GM12865 (cell line): ENCODE data around the gene TSC22D4.

ENCODE experiments used
- DNase-seq: peaks from one replicate; pipeline ENCODE4 v3.0.0; 2010; ENCODE audit warnings: low read depth
- H3K4me3 ChIP-seq: 2 replicates; pipeline ENCODE4 v1.5.1; 2011; ENCODE audit warnings: mild to moderate bottlenecking, low read depth, low read length, control low read depth
- TF ChIP-seq, protein P1 (sequence below): IDR thresholded peaks from 2 replicates; pipeline ENCODE4 v1.5.1; 2011; ENCODE audit warnings: low read length, control low read depth, low read depth, inconsistent platforms; ENCODE audit not compliant: insufficient read depth; ENCODE audit errors: missing control alignments

Gene TSC22D4

DNA sequence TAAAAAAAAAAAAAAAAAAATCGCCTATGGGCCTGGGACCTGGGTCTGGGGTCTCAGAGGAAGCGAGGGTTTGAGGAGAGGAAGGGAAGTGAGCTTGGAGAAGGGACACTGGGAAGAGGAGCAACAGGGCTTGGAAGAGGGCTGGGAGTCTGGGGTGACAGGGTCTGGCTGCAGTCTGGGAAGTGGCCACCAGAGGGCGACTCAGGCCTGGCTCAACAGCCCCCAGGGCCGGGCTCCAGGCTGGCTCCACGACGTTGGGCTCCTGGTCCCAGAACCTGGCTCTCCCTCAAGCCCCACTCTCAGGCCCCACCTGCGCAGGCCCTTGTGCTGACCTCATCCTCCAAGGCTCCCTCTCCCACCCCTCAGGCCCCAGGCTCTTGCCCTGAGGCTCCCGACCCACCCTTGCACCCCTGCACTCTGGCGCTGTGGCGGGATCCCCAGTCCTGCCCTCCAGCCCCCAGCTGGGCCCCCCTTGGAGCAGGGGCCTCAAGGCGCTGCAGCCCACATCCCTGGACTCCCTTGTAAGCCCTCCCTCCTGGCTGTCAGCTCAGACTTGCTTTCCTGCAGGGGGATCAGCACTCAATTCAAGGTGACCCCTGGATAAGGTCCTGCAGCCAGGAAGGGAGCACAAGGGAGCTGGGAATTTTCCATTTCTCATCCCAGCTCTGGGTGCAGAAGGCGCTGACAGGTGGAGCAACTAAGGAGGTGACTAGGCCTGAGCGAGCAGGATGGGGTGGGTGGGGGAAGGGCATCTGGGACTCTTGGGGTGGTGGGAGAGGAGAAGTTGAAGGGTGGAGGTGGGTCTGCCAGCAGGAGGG, 9.6 kb downstream of the TSC22D4 start:
- DNase-seq, result peak; percentile 83
- H3K4me3 ChIP-seq, result no peak overlapping the region
- TF ChIP-seq, protein P1, sequence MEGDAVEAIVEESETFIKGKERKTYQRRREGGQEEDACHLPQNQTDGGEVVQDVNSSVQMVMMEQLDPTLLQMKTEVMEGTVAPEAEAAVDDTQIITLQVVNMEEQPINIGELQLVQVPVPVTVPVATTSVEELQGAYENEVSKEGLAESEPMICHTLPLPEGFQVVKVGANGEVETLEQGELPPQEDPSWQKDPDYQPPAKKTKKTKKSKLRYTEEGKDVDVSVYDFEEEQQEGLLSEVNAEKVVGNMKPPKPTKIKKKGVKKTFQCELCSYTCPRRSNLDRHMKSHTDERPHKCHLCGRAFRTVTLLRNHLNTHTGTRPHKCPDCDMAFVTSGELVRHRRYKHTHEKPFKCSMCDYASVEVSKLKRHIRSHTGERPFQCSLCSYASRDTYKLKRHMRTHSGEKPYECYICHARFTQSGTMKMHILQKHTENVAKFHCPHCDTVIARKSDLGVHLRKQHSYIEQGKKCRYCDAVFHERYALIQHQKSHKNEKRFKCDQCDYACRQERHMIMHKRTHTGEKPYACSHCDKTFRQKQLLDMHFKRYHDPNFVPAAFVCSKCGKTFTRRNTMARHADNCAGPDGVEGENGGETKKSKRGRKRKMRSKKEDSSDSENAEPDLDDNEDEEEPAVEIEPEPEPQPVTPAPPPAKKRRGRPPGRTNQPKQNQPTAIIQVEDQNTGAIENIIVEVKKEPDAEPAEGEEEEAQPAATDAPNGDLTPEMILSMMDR, result peak; percentile 97

DNA sequence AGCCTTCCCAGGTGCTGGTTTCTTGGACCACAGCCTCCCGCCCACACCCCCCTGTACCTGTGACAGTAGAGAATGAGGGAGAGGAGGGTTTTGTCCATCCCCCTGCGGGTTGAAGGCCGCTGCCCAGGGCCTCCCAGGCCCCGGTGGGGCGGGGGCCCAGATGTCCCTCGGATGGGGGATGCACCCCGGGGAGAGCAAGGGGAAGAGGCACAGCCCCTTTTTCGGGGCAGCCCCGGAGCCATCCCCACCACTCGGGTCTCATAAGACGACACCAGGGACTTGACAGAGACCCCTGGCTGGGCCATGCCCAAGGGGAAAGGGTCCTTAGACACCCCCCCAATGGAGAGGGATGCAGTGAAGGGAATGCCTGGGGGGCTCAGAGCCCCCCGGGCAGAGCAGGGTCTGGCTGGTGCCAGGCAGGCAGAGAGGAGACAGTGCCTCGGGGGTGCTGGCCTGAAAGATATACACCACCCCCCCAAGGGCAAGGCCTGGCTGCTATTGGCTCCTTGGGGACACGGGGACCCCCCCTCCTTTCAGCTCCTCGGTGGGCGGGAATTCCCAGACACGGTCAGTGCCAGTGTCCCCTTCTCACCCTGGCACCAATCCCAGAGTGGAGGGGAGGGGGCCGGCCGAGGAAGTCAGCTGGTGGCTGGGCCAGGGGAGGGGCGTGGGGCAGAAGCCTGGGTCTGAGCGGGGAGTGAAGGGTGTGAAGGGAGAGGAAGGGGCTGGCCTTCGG, 11.2 kb downstream of the TSC22D4 start:
- TF ChIP-seq, protein P1, result no peak
- no peak overlapping the region for H3K4me3 ChIP-seq
- no peak for DNase-seq

DNA sequence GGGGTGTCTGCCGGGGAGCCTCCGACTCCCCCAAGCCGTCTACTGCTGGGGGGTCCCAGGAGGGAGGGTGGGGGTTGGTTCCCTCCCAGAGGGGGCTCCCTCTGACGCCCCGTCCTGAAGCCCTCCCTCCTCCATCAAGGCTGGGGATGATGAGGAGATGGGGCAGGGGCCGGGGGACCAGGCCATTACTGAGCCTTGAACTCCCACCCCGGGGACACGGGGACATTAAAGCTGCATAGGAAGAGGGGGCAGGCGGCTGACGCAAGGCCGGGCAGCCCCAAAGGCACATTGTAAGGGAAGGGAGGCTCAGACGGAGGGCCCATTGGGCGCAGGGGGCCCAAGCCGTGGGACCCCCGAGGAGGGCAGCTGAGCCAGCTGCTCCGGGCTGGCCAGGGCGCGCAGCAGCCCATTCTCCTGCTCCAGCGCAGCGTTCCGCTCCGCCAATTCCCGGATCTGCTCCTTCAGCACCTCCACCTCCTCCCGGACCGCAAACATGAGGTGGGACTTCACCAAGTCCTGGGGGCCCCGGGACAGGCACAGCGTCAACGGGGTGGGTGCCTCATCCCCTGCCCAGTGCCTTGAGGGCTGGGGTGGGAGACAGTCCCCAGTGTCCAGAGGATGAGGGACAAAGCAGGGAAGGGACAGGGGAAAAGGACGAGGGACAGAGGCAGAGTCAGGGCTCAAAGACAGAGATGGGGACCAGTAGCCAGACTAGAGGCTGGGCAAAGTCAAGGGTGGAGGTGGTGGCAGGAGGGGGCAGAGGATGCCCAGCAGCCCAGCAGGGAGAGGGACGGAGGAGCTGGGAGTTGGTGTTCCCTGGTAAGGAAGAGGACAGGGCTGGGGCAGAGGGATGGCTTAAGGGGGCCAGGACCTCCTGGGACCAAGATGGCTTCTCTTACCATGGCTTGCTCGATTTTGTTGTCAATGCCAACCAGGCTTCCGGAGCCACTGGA, 12.1 kb downstream of the TSC22D4 start:
- no peak for DNase-seq
- no peak overlapping the region for H3K4me3 ChIP-seq
- TF ChIP-seq, protein P1, result no peak

DNA sequence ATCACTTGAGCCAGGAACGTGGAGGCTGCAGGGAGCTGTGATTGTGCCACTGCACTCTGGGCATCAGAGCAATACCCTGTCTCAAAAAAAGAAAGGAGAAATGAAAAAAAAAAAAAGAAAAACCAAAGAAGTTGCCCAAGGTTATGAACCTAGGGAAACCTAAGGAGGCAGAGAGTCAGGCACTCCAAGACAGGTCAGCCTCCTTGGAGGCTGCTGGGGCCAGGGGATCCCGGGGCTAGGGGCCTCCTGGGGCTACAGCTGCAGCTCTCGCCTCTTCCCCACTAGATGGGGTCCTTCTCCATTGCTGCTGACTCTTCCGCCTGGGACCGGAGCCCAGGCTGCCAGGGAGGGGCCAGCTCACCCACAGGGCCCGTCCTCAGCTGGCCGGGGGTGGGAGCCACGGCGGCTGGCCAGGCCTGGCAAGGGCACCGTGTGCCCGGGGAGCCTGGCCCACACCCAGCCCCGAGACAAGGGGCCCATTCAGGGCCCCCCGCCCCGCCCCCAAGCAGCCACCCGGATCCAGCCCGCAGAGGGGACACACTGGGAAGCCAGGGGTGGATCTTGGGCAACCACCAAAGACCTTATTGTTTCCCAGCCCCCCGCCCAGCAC, 13.2 kb downstream of the TSC22D4 start:
- TF ChIP-seq, protein P1, result no peak
- H3K4me3 ChIP-seq, result no peak overlapping the region
- no peak for DNase-seq

DNA sequence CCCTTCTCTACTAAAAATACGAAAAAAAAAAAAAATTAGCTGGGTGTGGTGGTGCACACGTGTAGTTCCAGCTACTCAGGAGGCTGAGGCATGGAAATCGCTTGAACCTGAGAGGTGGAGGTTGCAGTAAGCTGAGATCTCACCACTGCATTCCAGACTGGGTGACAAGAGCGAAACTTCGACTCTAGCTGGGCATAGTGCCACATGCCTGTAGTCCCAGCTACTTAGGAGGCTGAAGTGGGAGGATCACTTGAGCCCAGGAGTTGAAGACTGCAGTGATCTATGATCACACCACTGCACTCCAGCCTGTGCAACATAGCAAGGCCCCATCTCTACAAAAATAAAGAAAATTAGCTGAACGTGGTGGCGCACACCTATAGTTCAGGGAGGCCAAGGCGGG, 13.7 kb downstream of the TSC22D4 start:
- no peak for DNase-seq
- no peak overlapping the region for H3K4me3 ChIP-seq
- TF ChIP-seq, protein P1, result no peak

DNA sequence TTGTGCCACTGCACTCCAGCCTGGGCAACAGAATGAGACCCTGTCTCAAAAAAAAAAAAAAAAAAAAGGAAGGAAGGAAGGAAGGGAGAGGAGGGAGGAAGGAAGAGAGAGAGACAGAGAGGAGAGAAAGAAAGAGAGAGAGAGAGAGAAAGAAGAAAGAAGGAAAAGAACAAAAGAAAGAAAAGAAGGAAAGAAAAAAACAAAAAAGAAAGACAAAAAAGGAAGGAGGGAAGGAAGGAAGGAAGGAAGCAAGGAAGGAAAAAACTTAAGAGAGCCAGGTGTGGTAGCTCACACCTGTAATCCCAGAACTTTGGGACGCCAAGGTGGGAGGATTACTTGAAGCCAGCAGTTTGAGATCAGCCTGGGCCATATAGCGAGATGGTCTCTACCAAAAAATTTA, 14.2 kb downstream of the TSC22D4 start:
- DNase-seq, result no peak
- TF ChIP-seq, protein P1, result no peak
- H3K4me3 ChIP-seq, result no peak overlapping the region
